Activated CD4-positive, alpha-beta memory T cell treated with anti-CD3 and anti-CD28 coated beads for 36 hours (primary cell): Measurements from ENCODE around the gene DGKG. TPM values are rescaled to one million over a fixed set of nuclear protein-coding genes. Genes with fewer than 3 reads are reported as not detected.

Source experiments
- CTCF ChIA-PET: fragments of 350-600 bp; sonication (Branson Sonifier 250); formaldehyde crosslinking; loops from one replicate; lab custom pipeline; 2021; ENCODE audit warnings: antibody characterized with exemption, inconsistent platforms; lab: Charles Lee
- POLR2A ChIA-PET: fragments of 350-600 bp; sonication (Branson Sonifier 250); formaldehyde crosslinking; loops from one replicate; lab custom pipeline; 2021; ENCODE audit warnings: antibody characterized with exemption; lab: Charles Lee
- DNase-seq: peaks from one replicate; pipeline ENCODE4 v3.0.0-alpha.2; 2020
- H3K27ac Mint-ChIP-seq: one replicate; pipeline ENCODE4 v1.8.0; 2021; ENCODE audit warnings: mixed read lengths
- H3K27me3 Mint-ChIP-seq: one replicate; pipeline ENCODE4 v1.8.0; 2021; ENCODE audit warnings: mixed read lengths
- H3K36me3 Mint-ChIP-seq: one replicate; pipeline ENCODE4 v1.8.0; 2021; ENCODE audit warnings: mixed read lengths
- H3K4me1 Mint-ChIP-seq: one replicate; pipeline ENCODE4 v1.8.0; 2021; ENCODE audit warnings: low read depth, mixed read lengths
- H3K4me3 Mint-ChIP-seq: one replicate; pipeline ENCODE4 v1.8.0; 2021; ENCODE audit warnings: mild to moderate bottlenecking, mixed read lengths
- H3K9me3 Mint-ChIP-seq: one replicate; pipeline ENCODE4 v1.8.0; 2021; ENCODE audit warnings: mixed read lengths
- intact Hi-C: fragments of 100-400 bp; cut with micrococcal nuclease; formaldehyde crosslinking; loops from one replicate; pipeline ENCODE4 v1.15.1; 2023
- total RNA-seq, 2 experiments: library from RNA; stranded (reverse); gene quantifications; one replicate each; pipeline ENCODE4 v1.2.3, GENCODE V29; 2021

The DGKG gene
- total RNA-seq, 2 experiments from 2014 or later, result 0.12 to 0.39 TPM

DNA sequence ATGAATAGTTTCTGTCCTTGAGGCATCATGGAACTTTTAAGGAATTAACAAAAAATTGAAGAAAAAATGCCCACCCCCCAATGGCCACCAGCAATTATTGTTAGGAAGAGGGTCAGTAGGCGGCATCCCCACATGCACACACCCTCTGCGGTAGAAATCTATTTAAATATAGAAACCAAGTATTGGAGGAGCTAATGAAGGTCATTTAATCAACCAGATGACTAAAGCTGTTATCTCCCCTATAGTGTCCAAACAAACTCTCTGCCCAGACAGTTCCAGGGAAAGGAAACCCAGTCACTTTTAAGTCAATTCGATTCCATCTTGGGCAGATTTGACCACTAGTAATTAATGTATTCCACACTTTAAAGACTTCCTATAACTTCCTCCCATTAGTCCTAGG lies 47.1 kb downstream of the DGKG start:
- intact Hi-C loops, result no loop called here
- Mint-ChIP-seq H3K9me3 (no peaks in the 10 kb centered on the region), H3K4me1 (no peaks in the 10 kb centered on the region), H3K27ac (no peak overlapping the region), H3K36me3 (no peaks in the 10 kb centered on the region), H3K27me3 (no peaks in the 10 kb centered on the region), H3K4me3 (no peak overlapping the region)
- DNase-seq, result no peak
- POLR2A ChIA-PET, result no interaction called here
- CTCF ChIA-PET, result no interaction called here

DNA sequence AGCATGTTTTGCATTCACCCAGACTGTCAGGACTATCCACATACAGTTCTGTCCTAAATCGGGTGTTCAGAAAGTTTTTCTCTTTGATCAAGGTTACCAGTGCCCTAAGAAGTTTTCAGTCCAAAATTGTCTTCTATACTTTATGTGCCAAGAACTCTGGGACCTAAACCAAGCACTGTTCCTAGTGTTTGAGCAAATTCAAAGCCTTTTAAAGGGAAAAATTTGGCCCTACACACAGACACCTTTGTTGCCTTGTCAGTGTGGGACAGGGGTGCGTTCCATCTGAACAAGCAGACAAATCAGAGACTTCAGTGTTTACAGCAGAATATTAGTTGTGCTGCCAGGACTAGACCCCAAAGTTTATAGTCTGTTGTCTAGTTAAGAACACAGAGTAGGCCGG lies 50.6 kb downstream of the DGKG start:
- Mint-ChIP-seq H3K36me3 (no peaks in the 10 kb centered on the region), H3K9me3 (no peaks in the 10 kb centered on the region), H3K27me3 (peaks cover 4% of the 10 kb centered on the region), H3K4me1 (no peaks in the 10 kb centered on the region), H3K27ac (no peak overlapping the region), H3K4me3 (no peak overlapping the region)
- DNase-seq, result no peak
- ChIA-PET CTCF (no interaction called here), POLR2A (no interaction called here)
- intact Hi-C loops, result no loop called here

DNA sequence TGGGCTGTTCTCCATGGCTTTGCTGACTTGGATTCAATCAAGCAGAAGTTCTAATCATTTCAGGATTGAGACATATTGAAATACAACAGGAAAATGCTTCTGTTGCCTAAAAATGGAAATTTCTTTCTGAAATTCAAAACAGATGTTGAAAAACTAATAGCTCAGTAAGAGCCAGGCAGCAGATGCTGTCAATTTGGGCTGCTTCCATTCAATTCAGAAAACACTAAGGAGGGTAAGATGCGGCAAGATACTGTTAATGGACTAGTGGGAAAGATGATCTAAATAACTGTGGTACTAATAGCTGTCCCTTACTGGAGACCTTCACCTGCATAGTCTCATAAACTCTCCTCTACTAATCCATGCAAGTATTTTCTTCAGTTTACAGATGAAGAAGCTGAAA lies 53.5 kb downstream of the DGKG start:
- intact Hi-C loops, result no loop called here
- peaks cover 4% of the 10 kb centered on the region for H3K27me3 Mint-ChIP-seq
- CTCF ChIA-PET, result interaction anchor here (1.3 kb wide), 1 partner anchor 274 kb away, joined by 3 read pairs; no protein-coding TSS in a partner anchor
- H3K4me1 Mint-ChIP-seq, result no peaks in the 10 kb centered on the region
- POLR2A ChIA-PET, result no interaction called here
- DNase-seq, result no peak
- no peak overlapping the region for H3K4me3 Mint-ChIP-seq
- no peak overlapping the region for H3K27ac Mint-ChIP-seq
- H3K36me3 Mint-ChIP-seq, result no peaks in the 10 kb centered on the region
- H3K9me3 Mint-ChIP-seq, result no peaks in the 10 kb centered on the region

DNA sequence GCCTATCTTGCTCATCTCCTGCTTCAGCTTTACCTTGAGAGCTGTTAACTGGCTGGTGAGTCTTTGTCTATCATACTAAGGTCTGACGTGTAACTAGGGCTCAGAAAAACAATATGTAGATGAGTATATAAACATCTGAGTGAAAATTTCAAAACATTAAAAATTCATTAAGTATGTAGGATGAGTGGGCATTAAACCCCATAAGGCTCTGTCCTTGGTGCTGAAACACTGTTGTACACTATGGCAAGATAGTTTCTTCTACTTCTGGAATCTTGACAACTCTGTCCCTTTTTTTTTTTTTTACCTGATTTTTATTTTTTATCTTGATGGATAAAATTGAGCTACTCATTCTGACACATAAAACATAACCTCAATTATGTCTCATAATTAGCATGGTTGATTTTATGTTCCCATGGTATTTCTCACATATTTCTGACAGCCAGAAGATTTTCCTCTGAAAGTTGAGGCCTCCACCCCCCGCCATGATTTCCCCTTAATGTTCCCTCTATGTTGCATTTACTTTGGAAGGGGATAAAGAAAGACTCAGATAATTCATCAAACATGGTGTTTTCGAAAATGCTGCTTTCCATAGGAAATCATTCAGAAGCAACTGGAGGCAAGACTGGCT lies 54.3 kb downstream of the DGKG start:
- no peaks in the 10 kb centered on the region for H3K9me3 Mint-ChIP-seq
- H3K36me3 Mint-ChIP-seq, result no peaks in the 10 kb centered on the region
- CTCF ChIA-PET, result interaction anchor here (0.7 to 0.8 kb wide), 2 partner anchors 232 to 780 kb away, joined by 3 read pairs; no protein-coding TSS in a partner anchor
- no peak overlapping the region for H3K4me3 Mint-ChIP-seq
- intact Hi-C loops, result no loop called here
- no peak for DNase-seq
- POLR2A ChIA-PET, result no interaction called here
- H3K27ac Mint-ChIP-seq, result no peak overlapping the region
- peaks cover 7% of the 10 kb centered on the region for H3K27me3 Mint-ChIP-seq
- H3K4me1 Mint-ChIP-seq, result no peaks in the 10 kb centered on the region

DNA sequence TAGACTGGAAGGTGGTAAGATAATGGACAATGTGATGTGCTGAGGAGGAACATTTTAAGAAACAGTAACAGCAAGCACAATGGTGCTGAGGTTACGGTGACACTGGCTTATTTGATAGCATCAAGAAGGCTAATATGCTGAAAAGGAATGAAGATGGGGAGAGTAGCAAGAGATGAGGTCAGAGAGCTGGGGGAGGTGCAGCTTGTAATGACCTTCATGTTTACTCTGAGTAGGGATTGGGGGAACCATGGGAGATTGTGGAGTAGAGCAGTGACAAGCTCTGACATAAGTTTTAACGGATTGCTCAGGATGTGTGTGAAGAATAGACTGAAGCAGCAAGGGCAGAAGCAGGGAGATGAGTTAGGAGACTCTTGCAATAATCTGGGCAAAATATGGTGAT lies 56.7 kb downstream of the DGKG start:
- CTCF ChIA-PET, result no interaction called here
- Mint-ChIP-seq H3K27ac (no peak overlapping the region), H3K4me3 (no peak overlapping the region), H3K36me3 (no peaks in the 10 kb centered on the region), H3K4me1 (no peaks in the 10 kb centered on the region), H3K27me3 (peaks cover 7% of the 10 kb centered on the region), H3K9me3 (no peaks in the 10 kb centered on the region)
- POLR2A ChIA-PET, result no interaction called here
- intact Hi-C loops, result no loop called here
- DNase-seq, result no peak

DNA sequence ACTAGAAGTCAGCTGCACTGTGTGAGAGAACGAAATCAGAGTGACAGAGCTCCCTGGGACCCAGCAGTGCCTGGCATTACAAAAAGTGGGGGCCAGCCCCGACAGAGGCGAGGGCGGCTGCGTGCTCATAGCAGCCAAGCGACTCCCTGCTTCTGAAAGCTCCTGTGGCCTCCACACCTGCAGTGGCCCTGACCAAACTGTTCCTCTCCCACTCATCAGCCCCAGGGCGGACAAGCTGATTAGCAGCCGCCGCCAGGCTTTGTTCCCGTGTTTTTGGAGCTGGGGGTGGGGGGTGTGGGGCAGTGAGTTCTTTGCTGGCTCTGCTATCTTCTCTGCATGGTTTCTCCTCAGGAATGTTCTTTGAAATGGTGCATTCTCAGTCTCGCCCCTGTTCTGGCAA lies 58.1 kb downstream of the DGKG start:
- no peak for DNase-seq
- Mint-ChIP-seq H3K4me1 (no peaks in the 10 kb centered on the region), H3K27me3 (peaks cover 4% of the 10 kb centered on the region), H3K9me3 (no peaks in the 10 kb centered on the region), H3K4me3 (no peak overlapping the region), H3K36me3 (no peaks in the 10 kb centered on the region), H3K27ac (no peak overlapping the region)
- CTCF ChIA-PET, result interaction anchor here (0.6 kb wide), 1 partner anchor 26 kb away, joined by 3 read pairs; no protein-coding TSS in a partner anchor
- intact Hi-C loops, result no loop called here
- POLR2A ChIA-PET, result no interaction called here

DNA sequence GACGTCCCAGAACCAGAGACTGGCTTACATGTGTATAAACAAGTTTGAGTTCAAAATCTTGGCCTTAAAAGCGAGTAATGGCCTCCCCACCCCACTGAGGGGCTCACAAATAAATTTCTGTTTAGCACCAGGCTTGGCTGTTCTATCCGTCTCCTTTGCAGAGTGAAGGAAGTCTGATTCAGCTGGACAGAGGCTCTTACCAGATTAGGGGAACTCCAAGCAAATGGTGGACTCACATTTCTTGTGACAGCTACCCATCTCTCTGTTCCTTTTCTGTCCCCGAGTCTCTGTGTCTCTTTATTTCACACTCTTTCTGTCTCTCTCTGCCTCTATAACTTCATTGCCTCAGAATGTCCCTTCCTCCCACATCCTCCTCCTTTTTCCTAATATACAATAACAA lies 62.7 kb downstream of the DGKG start:
- ChIA-PET POLR2A (no interaction called here), CTCF (no interaction called here)
- Mint-ChIP-seq H3K27ac (no peak overlapping the region), H3K4me1 (no peaks in the 10 kb centered on the region), H3K27me3 (peaks cover 4% of the 10 kb centered on the region), H3K4me3 (no peak overlapping the region), H3K9me3 (no peaks in the 10 kb centered on the region), H3K36me3 (no peaks in the 10 kb centered on the region)
- intact Hi-C loops, result no loop called here
- DNase-seq, result no peak

DNA sequence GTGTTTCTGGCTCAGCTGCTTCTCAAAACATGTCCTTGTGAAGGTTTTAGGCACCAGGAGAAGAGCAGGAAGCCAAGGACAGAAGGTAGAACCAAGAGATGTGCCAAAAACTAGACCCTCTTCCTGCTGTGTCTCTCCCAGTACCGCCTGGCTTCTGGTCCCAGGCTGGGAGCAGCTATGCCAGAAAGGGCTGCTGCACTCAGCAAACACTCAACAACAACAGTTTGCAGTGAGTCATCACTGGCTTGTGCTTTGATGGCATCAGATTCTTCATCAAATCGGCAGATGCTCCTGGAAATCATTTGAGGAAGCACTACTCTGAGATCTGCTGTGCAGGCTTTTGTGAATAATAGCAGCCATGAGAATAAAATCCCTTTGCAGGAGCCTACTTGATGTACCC lies 63.2 kb downstream of the DGKG start:
- Mint-ChIP-seq H3K4me1 (no peaks in the 10 kb centered on the region), H3K4me3 (no peak overlapping the region), H3K27me3 (peaks cover 4% of the 10 kb centered on the region), H3K27ac (no peak overlapping the region), H3K36me3 (no peaks in the 10 kb centered on the region), H3K9me3 (no peaks in the 10 kb centered on the region)
- intact Hi-C loops, result no loop called here
- DNase-seq, result no peak
- POLR2A ChIA-PET, result no interaction called here
- CTCF ChIA-PET, result interaction anchor here (1.4 kb wide), 1 partner anchor 40 kb away, joined by 3 read pairs; no protein-coding TSS in a partner anchor

DNA sequence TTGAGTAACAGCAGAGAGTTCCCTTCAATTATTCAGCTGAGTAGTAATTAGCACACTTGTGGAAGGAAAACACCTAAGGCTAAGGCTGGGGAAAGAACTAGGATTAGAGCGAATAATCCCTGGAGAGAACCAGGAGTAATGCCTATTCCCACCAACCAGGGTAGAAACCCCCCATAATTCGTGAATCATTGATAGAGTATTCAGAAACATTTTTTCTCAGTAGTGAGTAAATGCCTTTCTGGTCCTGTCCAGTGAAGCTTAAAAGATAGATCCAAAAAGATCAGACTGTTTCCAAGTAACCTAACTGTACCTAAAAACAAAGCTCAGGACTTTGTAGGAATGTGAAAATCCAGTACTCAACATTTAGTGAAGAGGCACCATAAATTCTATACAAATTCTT lies 71.2 kb downstream of the DGKG start:
- no peaks in the 10 kb centered on the region for H3K4me1 Mint-ChIP-seq
- ChIA-PET POLR2A (no interaction called here), CTCF (no interaction called here)
- H3K9me3 Mint-ChIP-seq, result no peaks in the 10 kb centered on the region
- no peak overlapping the region for H3K4me3 Mint-ChIP-seq
- H3K36me3 Mint-ChIP-seq, result no peaks in the 10 kb centered on the region
- intact Hi-C loops, result no loop called here
- peaks cover 6% of the 10 kb centered on the region for H3K27me3 Mint-ChIP-seq
- no peak for DNase-seq
- no peak overlapping the region for H3K27ac Mint-ChIP-seq

DNA sequence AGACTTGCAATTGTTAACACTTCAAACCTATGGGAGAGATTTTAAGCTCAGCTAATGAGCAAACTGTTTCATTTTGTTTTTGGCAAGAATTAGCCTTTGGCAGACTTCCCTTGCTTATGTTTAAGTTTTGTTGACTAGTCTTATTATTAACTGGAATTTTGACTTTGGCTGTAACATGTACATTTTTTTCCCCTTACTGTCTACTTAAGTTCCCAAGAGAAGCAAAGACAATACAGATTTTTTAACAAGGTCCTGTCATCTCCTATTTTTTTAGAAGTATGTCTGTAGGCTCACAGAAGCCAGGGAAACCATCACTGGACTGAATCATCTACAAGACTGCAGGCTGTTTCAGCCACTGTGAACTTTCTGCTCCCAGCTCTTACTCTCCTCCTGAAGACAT lies 74.3 kb downstream of the DGKG start:
- POLR2A ChIA-PET, result no interaction called here
- H3K27me3 Mint-ChIP-seq, result peaks cover 6% of the 10 kb centered on the region
- H3K4me1 Mint-ChIP-seq, result no peaks in the 10 kb centered on the region
- no peak for DNase-seq
- no peaks in the 10 kb centered on the region for H3K36me3 Mint-ChIP-seq
- H3K4me3 Mint-ChIP-seq, result no peak overlapping the region
- no peaks in the 10 kb centered on the region for H3K9me3 Mint-ChIP-seq
- intact Hi-C loops, result no loop called here
- CTCF ChIA-PET, result interaction anchor here (1.0 kb wide), 1 partner anchor 344 kb away, joined by 3 read pairs; no protein-coding TSS in a partner anchor
- no peak overlapping the region for H3K27ac Mint-ChIP-seq

DNA sequence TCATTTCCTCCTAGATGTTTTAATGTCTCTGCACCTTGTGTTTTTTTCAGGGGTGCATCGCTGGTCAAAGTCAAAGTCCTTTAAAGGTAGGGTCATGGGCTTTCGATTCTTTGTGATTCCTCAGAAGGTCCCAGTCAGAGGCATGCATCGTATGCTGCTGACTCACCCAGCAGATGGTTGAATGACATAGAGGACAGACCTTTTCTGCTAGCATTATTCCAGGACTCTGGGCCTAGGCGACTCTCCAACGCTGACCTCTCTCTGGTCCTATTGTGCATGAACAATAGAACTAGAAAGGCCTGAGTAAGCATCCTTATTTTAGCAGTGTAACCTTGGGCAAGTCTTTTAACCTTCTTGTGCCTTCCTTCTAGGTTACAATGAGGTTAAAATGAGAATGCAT lies 75.9 kb downstream of the DGKG start:
- Mint-ChIP-seq H3K27ac (no peak overlapping the region), H3K4me3 (no peak overlapping the region), H3K9me3 (no peaks in the 10 kb centered on the region), H3K27me3 (peaks cover 6% of the 10 kb centered on the region), H3K4me1 (peaks cover 2% of the 10 kb centered on the region), H3K36me3 (no peaks in the 10 kb centered on the region)
- intact Hi-C loops, result no loop called here
- ChIA-PET CTCF (no interaction called here), POLR2A (no interaction called here)
- no peak for DNase-seq

DNA sequence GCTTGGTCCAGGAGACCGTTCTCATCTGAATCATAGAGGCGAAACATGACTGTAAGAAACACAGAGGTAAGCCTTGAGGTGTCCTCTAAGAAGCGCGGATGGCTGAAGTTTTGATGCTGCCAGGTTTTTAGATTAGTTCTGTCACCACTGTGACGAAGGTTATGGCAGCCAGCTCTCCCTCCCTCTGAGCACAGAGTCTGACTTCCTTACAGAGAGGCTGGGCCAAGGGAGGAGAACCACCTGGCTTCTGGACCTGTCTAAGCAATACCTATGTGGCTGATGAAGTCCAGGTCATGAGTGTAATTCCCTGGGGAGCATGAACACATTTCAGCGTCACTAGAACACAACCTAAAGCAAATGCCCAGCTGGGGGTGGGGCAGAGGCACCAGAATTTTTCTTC lies 77.4 kb downstream of the DGKG start:
- peaks cover 4% of the 10 kb centered on the region for H3K27me3 Mint-ChIP-seq
- peaks cover 5% of the 10 kb centered on the region for H3K4me1 Mint-ChIP-seq
- CTCF ChIA-PET, result no interaction called here
- H3K27ac Mint-ChIP-seq, result no peak overlapping the region
- intact Hi-C loops, result no loop called here
- DNase-seq, result no peak
- no peak overlapping the region for H3K4me3 Mint-ChIP-seq
- POLR2A ChIA-PET, result no interaction called here
- H3K36me3 Mint-ChIP-seq, result no peaks in the 10 kb centered on the region
- no peaks in the 10 kb centered on the region for H3K9me3 Mint-ChIP-seq

DNA sequence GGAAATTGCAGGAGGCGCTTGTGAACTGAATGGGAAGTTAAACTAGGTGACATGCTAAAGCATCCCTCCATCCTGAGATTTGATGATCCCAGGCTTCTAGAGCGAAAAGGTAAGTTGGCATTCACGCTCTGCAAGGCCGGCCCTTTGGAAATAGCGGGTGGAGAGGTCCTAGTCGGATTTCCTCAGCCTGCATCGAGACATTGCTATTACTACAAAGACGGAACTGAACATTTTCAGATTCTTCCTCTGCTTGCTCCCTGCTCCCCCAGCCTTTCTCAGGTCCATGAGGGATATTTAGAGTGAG lies 77.7 kb downstream of the DGKG start:
- DNase-seq, result no peak
- ChIA-PET CTCF (no interaction called here), POLR2A (no interaction called here)
- Mint-ChIP-seq H3K27ac (no peak overlapping the region), H3K4me3 (no peak overlapping the region), H3K9me3 (no peaks in the 10 kb centered on the region), H3K27me3 (peaks cover 1% of the 10 kb centered on the region), H3K4me1 (peaks cover 5% of the 10 kb centered on the region), H3K36me3 (no peaks in the 10 kb centered on the region)
- intact Hi-C loops, result no loop called here
